Measurements from ENCODE around the gene DOCK3.
"Not testable (repeated sequence)": the region's sequence is repeated elsewhere in the genome, so short reads cannot be mapped to it uniquely, and the experiment has no call there.

The DOCK3 gene

DNA sequence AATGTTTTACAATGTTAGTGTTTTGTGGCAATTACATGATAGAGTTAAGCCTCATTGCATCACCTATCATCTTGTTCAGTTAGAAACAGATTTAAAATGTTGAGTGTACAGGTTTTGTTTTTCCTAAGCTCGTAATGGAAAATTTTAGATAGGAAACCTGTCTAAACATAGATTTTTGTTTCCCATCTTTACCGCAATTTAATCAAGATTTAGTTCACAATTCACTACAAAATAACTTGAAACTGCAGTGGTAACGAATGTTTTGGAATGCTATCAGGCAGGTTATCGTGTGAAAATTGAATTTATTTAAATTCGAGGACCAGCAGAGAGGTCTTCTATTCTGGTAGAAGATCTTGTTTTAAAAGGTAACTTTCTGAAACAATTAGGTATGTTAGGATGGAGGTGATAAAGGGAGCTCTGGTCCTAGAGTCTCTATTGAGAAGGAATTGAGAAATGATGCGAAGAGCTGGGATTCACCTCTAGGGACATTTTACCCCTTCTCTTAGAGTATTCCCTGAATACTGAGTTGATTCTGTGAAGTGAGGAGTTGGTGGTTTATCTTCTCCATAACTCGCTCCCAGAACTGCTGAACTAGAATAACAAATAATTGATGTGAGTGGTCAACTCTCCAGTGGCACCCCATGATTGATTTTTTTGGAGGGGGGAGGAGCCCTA, 1.4 kb downstream of the DOCK3 start:
- WGBS (ENCODE audit: insufficient coverage, insufficient read length): no CpG with 5 or more reads among the region's 7 CpGs
- Histone ChIP-seq H3K4me3 (ENCODE audit: low read length) (no peak overlapping the region), H3K9me3 (ENCODE audit: control insufficient read depth, insufficient read depth, low read length) (no peaks in the 10 kb centered on the region), H3K27me3 (ENCODE audit: control insufficient read depth, insufficient read depth, low read length) (no peaks in the 10 kb centered on the region), H3K27ac (ENCODE audit: low read length) (no peak overlapping the region), H3K4me1 (ENCODE audit: control insufficient read depth, insufficient read depth, low read length) (no peaks in the 10 kb centered on the region), H3K36me3 (ENCODE audit: control insufficient read depth, insufficient read depth, low read length) (no peaks in the 10 kb centered on the region)
- DNase-seq (ENCODE audit: low read depth, low spot score): no peak

DNA sequence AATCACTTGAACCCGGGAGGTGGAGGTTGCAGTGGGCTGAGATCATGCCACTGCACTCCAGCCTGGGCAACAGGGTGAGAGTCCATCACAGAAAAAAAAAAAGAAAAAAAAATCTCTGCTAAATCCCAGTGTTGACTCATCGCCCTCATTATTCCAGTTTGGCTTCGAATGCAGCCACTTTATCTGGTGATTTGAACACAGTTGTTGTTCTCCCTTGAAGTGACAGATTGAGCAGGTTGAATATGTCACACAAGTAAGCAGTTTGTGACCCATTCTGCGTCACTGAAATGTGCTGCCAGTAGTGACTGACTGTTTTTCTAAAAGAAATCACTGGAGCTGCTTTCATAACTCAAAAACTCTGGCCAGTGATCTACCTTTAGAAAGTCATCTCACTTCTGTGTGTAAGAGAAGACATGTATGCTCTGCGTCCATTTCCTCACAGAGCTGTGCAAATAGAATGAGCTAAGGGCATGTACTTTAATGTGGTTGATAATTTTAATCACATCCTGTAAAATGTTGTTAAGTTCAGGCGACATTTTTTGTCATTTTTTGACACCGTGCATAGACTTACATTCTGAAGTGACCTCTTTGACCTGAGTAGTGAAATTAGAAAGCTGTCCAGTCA, 12.5 kb downstream of the DOCK3 start:
- DNase-seq (ENCODE audit: low read depth, low spot score): no peak
- Histone ChIP-seq H3K27me3 (ENCODE audit: control insufficient read depth, insufficient read depth, low read length) (no peaks in the 10 kb centered on the region), H3K4me1 (ENCODE audit: control insufficient read depth, insufficient read depth, low read length) (peaks cover 6% of the 10 kb centered on the region; the same call in 1 of the 2 replicates), H3K9me3 (ENCODE audit: control insufficient read depth, insufficient read depth, low read length) (no peaks in the 10 kb centered on the region), H3K4me3 (ENCODE audit: low read length) (no peak overlapping the region), H3K27ac (ENCODE audit: low read length) (no peak overlapping the region), H3K36me3 (ENCODE audit: control insufficient read depth, insufficient read depth, low read length) (no peaks in the 10 kb centered on the region)
- WGBS (ENCODE audit: insufficient coverage, insufficient read length): no CpG with 5 or more reads among the region's 7 CpGs

DNA sequence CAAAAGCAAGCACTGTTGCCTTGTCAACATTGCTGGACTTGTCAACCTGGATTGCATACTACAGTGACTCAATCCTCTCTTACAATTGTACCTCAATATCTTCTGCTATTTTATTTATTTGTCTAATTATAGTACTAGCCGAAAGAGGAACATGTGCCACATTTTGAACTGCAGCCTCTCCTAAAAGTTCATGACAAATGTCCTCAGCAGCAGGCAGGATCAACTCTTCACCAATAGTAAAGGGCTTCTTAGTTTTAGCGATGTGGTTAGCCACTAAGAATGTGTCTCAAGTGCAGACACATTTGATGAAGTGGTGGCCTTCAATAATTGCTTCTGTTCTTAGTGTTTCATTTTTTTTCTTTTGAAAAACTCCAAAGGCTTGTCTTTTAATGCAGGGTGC, 13.2 kb downstream of the DOCK3 start:
- Histone ChIP-seq H3K27me3 (ENCODE audit: control insufficient read depth, insufficient read depth, low read length) (no peaks in the 10 kb centered on the region), H3K9me3 (ENCODE audit: control insufficient read depth, insufficient read depth, low read length) (no peaks in the 10 kb centered on the region), H3K4me1 (ENCODE audit: control insufficient read depth, insufficient read depth, low read length) (peaks cover 6% of the 10 kb centered on the region; the same call in 1 of the 2 replicates), H3K27ac (ENCODE audit: low read length) (no peak overlapping the region), H3K4me3 (ENCODE audit: low read length) (no peak overlapping the region), H3K36me3 (ENCODE audit: control insufficient read depth, insufficient read depth, low read length) (no peaks in the 10 kb centered on the region)
- no peak for DNase-seq (ENCODE audit: low read depth, low spot score)
- WGBS (ENCODE audit: insufficient coverage, insufficient read length): no CpG with 5 or more reads among the region's 2 CpGs

DNA sequence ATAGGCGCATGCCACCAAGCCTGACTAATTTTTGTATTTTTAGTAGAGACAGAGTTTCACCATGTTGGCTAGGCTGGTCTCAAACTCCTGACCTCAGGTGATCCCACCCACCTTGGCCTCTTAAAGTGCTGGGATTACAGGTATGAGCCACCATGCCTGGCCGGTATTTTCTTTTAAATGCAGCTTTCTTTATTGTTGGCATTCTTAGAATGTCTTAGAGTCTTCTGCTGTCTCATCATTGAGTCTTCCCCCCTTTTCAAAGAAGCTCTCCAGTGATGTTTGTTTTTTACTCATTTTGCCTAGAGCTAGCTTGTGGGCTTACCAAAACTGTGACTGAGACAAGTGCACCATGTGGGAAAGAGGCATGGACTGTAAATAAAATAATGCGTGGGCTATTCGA, 13.9 kb downstream of the DOCK3 start:
- not testable (repeated sequence) for H3K36me3 ChIP-seq (ENCODE audit: control insufficient read depth, insufficient read depth, low read length); DNase-seq (ENCODE audit: low read depth, low spot score); H3K27me3 ChIP-seq (ENCODE audit: control insufficient read depth, insufficient read depth, low read length); H3K9me3 ChIP-seq (ENCODE audit: control insufficient read depth, insufficient read depth, low read length); H3K27ac ChIP-seq (ENCODE audit: low read length); H3K4me1 ChIP-seq (ENCODE audit: control insufficient read depth, insufficient read depth, low read length); H3K4me3 ChIP-seq (ENCODE audit: low read length)
- WGBS (ENCODE audit: insufficient coverage, insufficient read length): no CpG with 5 or more reads among the region's 4 CpGs

DNA sequence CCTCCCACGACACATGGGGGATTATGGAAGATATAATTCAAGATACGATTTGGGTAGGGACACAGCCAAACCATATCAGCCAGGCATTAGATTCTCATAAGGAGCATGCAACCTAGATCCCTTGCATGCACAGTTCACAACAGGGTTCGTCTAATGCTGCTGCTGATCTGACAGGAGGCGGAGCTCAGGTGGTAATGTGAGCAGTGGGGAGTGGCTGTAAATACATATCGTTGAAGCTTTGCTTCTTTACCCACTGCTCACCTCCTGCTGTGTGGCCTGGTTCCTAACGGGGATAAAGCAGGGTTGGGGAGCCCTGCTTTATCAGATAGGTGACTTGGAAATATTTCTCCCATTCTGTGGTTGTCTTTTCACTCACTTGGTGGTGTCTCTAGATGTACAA, 14.8 kb downstream of the DOCK3 start:
- Histone ChIP-seq H3K27ac (ENCODE audit: low read length) (no peak overlapping the region), H3K27me3 (ENCODE audit: control insufficient read depth, insufficient read depth, low read length) (no peaks in the 10 kb centered on the region), H3K4me3 (ENCODE audit: low read length) (no peak overlapping the region), H3K4me1 (ENCODE audit: control insufficient read depth, insufficient read depth, low read length) (peaks cover 6% of the 10 kb centered on the region; the same call in 1 of the 2 replicates), H3K9me3 (ENCODE audit: control insufficient read depth, insufficient read depth, low read length) (no peaks in the 10 kb centered on the region), H3K36me3 (ENCODE audit: control insufficient read depth, insufficient read depth, low read length) (no peaks in the 10 kb centered on the region)
- WGBS (ENCODE audit: insufficient coverage, insufficient read length): no CpG with 5 or more reads among the region's 6 CpGs
- no peak for DNase-seq (ENCODE audit: low read depth, low spot score)

DNA sequence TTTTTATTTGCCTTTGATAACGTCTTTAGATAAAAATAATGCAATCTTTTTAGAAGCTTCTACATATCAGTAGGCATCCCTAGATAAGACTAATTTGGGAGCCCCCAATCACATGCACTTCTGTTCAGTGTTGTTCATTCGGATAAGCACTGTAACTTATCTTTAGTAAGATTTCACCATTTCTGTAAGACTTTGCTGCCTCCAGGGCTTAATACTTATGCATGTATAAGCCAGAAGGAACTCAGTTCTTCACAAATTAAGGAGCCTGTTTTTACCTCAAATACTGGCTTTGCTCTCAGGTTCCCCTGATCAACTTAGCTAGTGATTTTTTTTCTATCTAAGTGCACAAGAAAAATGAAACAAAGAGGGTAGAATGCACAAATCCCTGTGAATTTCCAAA, 20.3 kb downstream of the DOCK3 start:
- Histone ChIP-seq H3K27me3 (ENCODE audit: control insufficient read depth, insufficient read depth, low read length) (no peaks in the 10 kb centered on the region), H3K9me3 (ENCODE audit: control insufficient read depth, insufficient read depth, low read length) (no peaks in the 10 kb centered on the region), H3K36me3 (ENCODE audit: control insufficient read depth, insufficient read depth, low read length) (no peaks in the 10 kb centered on the region), H3K4me3 (ENCODE audit: low read length) (no peak overlapping the region), H3K4me1 (ENCODE audit: control insufficient read depth, insufficient read depth, low read length) (0 out of 2 replicates have a peak, but pooled peaks cover 1% of the 10 kb centered on the region), H3K27ac (ENCODE audit: low read length) (no peak overlapping the region)
- DNase-seq (ENCODE audit: low read depth, low spot score): no peak
- WGBS (ENCODE audit: insufficient coverage, insufficient read length): no CpG with 5 or more reads among the region's 2 CpGs

DNA sequence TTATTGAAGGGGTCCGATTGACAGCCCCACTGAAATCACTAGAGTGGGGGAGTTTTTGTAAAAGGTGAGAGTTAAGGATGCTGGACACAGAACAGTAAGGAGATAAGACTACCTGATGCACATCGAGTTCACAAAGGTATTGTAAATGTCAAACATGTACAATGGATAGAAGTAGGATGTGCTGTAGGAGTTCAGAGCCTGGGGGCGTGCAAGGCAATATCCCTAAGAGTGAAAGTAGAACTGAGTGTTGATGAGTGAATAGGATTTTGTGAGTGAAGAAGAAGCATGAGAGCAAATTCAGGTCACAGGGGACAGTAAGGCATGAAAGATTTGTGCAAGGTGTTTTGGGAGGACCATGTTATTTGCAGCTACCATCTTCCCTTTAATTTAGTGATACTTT, 21.5 kb downstream of the DOCK3 start:
- no peaks in the 10 kb centered on the region for H3K36me3 ChIP-seq (ENCODE audit: control insufficient read depth, insufficient read depth, low read length)
- H3K9me3 ChIP-seq (ENCODE audit: control insufficient read depth, insufficient read depth, low read length): no peaks in the 10 kb centered on the region
- H3K4me1 ChIP-seq (ENCODE audit: control insufficient read depth, insufficient read depth, low read length): 0 out of 2 replicates have a peak, but pooled peaks cover 1% of the 10 kb centered on the region
- WGBS (ENCODE audit: insufficient coverage, insufficient read length): no CpG with 5 or more reads among the region's 3 CpGs
- H3K4me3 ChIP-seq (ENCODE audit: low read length): no peak overlapping the region
- no peak overlapping the region for H3K27ac ChIP-seq (ENCODE audit: low read length)
- no peaks in the 10 kb centered on the region for H3K27me3 ChIP-seq (ENCODE audit: control insufficient read depth, insufficient read depth, low read length)
- DNase-seq (ENCODE audit: low read depth, low spot score): no peak

DNA sequence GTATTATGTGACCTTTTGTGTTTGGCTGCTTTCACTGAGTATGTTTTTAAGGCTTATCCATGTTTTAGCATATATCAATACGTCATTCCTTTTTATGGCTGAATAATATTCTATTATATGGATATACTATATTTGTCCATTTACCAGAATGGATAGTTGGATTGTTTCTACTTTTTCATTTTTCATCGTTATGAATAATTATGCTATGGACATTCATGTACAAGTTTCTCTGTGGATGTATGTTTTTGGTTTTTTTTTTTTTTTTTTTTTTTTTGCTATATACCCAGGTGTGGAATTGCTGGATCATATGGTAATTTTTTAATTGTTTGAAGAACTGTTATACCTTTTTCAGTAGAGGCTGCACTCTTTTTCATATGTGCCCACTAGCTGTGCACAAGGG, 23.5 kb downstream of the DOCK3 start:
- WGBS (ENCODE audit: insufficient coverage, insufficient read length): no CpG with 5 or more reads among the region's 2 CpGs
- no peaks in the 10 kb centered on the region for H3K9me3 ChIP-seq (ENCODE audit: control insufficient read depth, insufficient read depth, low read length)

DNA sequence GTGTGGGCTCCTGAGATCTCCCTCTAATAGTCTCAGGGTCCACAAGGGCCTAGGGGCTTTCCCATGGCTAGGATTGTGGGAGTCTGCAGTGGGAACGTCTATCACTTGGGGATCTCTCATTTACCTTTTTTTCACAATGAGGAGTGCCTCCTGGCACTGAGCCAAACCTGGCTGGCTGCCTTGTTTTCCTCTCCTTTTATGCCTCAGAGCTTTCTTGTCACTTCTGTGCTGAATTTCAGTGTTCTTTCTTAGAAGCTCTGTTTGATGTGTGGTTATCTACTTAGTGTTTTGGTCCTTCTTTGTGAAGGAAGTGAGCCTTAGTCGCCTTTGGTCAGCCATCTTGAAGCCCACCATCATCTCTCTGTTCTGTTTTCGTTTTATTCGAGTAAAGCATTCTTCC, 33.9 kb downstream of the DOCK3 start:
- WGBS (ENCODE audit: insufficient coverage, insufficient read length): no CpG with 5 or more reads among the region's 4 CpGs
- no peak overlapping the region for H3K4me3 ChIP-seq (ENCODE audit: low read length)
- H3K36me3 ChIP-seq (ENCODE audit: control insufficient read depth, insufficient read depth, low read length): no peaks in the 10 kb centered on the region
- H3K4me1 ChIP-seq (ENCODE audit: control insufficient read depth, insufficient read depth, low read length): no peaks in the 10 kb centered on the region
- no peaks in the 10 kb centered on the region for H3K9me3 ChIP-seq (ENCODE audit: control insufficient read depth, insufficient read depth, low read length)
- no peak for DNase-seq (ENCODE audit: low read depth, low spot score)
- H3K27ac ChIP-seq (ENCODE audit: low read length): no peak overlapping the region
- H3K27me3 ChIP-seq (ENCODE audit: control insufficient read depth, insufficient read depth, low read length): no peaks in the 10 kb centered on the region

More for the DNA sequence above, 23.5 kb downstream of the DOCK3 start:
- H3K27me3 ChIP-seq (ENCODE audit: control insufficient read depth, insufficient read depth, low read length): no peaks in the 10 kb centered on the region
- no peak overlapping the region for H3K4me3 ChIP-seq (ENCODE audit: low read length)
- H3K27ac ChIP-seq (ENCODE audit: low read length): no peak overlapping the region
- no peak for DNase-seq (ENCODE audit: low read depth, low spot score)
- no peaks in the 10 kb centered on the region for H3K36me3 ChIP-seq (ENCODE audit: control insufficient read depth, insufficient read depth, low read length)
- H3K4me1 ChIP-seq (ENCODE audit: control insufficient read depth, insufficient read depth, low read length): 0 out of 2 replicates have a peak, but pooled peaks cover 1% of the 10 kb centered on the region

DNA sequence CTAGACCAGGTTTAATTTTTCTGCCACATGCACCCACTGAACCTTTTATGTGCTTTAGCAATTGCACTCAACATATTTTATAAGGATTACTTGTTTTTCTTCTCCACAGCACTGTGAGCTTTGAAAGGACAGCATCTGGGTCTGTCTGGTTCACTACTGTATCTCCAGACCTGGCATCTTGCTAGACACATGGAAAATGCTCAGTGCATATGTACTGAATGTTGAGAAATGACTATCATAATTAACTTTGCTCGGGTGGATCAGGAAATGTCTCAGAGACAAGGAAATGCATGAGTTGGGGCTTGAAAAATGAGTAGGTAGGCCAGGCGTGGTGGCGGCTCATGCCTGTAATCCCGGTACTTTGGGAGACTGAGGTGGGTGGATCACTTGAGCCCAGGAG, 40.2 kb downstream of the DOCK3 start:
- no peak overlapping the region for H3K4me3 ChIP-seq (ENCODE audit: low read length)
- H3K27me3 ChIP-seq (ENCODE audit: control insufficient read depth, insufficient read depth, low read length): no peaks in the 10 kb centered on the region
- H3K36me3 ChIP-seq (ENCODE audit: control insufficient read depth, insufficient read depth, low read length): no peaks in the 10 kb centered on the region
- no CpG with 5 or more reads among the region's 4 CpGs for WGBS (ENCODE audit: insufficient coverage, insufficient read length)
- H3K27ac ChIP-seq (ENCODE audit: low read length): no peak overlapping the region
- H3K4me1 ChIP-seq (ENCODE audit: control insufficient read depth, insufficient read depth, low read length): no peaks in the 10 kb centered on the region
- DNase-seq (ENCODE audit: low read depth, low spot score): no peak
- H3K9me3 ChIP-seq (ENCODE audit: control insufficient read depth, insufficient read depth, low read length): no peaks in the 10 kb centered on the region

DNA sequence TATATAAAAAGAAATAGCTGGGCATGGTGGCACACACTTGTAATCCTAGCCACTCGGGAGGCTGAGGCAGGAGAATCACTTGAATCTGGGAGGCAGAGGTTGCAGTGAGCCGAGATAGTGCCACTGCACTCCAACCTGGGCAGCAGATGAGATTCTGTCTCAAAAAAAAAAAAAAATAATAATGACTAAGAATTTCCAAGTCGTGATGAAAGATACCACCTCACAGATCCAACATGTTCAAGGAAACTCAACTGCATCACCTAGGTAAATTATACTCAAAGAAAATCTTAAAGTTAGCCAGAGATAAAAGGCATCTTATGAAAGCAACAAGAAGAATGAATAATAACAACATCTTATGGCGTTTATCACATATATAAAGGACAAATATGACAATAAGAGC, 50.1 kb downstream of the DOCK3 start:
- Histone ChIP-seq H3K27me3 (ENCODE audit: control insufficient read depth, insufficient read depth, low read length) (no peaks in the 10 kb centered on the region), H3K9me3 (ENCODE audit: control insufficient read depth, insufficient read depth, low read length) (no peaks in the 10 kb centered on the region), H3K4me3 (ENCODE audit: low read length) (no peak overlapping the region), H3K36me3 (ENCODE audit: control insufficient read depth, insufficient read depth, low read length) (no peaks in the 10 kb centered on the region), H3K4me1 (ENCODE audit: control insufficient read depth, insufficient read depth, low read length) (no peaks in the 10 kb centered on the region), H3K27ac (ENCODE audit: low read length) (no peak overlapping the region)
- no CpG with 5 or more reads among the region's 4 CpGs for WGBS (ENCODE audit: insufficient coverage, insufficient read length)
- no peak for DNase-seq (ENCODE audit: low read depth, low spot score)

All from iPS DF 6.9 (cell line).